BE2C (cell line): ENCODE results near the gene DGAT2.

Experiments
- DNase-seq: peaks from one replicate; pipeline ENCODE4 v3.0.0-alpha.2; 2020
- H3K27me3 ChIP-seq: fragments of 250-450 bp; sonication (Bioruptor Pico); 2 replicates; pipeline ENCODE4 v1.5.1; 2020; ENCODE audit warnings: mild to moderate bottlenecking
- H3K36me3 ChIP-seq: fragments of 250-450 bp; sonication (Bioruptor Pico); 2 replicates; pipeline ENCODE4 v1.5.1; 2020; ENCODE audit warnings: mild to moderate bottlenecking
- H3K4me1 ChIP-seq: fragments of 250-450 bp; sonication (Bioruptor Pico); 2 replicates; pipeline ENCODE4 v1.5.1; 2020
- H3K4me3 ChIP-seq: 2 replicates; pipeline ENCODE4 v1.5.1; 2011; ENCODE audit warnings: low read depth, low read length
- H3K9me3 ChIP-seq: fragments of 250-450 bp; sonication (Bioruptor Pico); 2 replicates; pipeline ENCODE4 v1.5.1; 2020
- CTCF ChIP-seq: IDR thresholded peaks from 2 replicates; pipeline ENCODE4 v1.5.1; 2012; ENCODE audit warnings: mild to moderate bottlenecking, low read depth, low read length

Gene DGAT2

GRCh38 chr11:75781296-75781695 lies 12.7 kb downstream of the DGAT2 start:
- DNase-seq, result no peak
- no peaks in the 10 kb centered on the region for H3K9me3 ChIP-seq
- TF ChIP-seq CTCF, result no peak
- H3K27me3 ChIP-seq, result no peaks in the 10 kb centered on the region
- no peaks in the 10 kb centered on the region for H3K4me1 ChIP-seq
- no peaks in the 10 kb centered on the region for H3K36me3 ChIP-seq
- H3K4me3 ChIP-seq, result no peak overlapping the region

DNA sequence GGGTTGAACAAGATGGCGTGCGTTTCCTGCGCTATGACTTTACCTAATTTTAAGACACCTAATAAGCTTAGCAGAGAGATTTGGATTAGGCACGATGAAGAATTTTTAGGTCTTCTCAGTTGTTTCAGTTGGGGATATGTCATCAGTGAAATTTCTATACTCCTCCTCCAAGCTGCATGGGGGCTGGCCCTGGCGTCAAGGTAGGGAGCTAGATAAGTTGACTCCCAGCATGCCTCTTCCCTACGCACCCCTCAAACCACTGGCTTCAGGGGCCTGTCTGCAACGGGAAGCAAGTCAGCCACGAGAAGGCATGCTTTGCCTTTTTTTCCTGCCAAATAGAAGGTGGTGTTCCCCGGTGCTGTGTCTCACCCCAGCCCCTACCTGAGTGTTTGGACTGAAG lies 13.3 kb downstream of the DGAT2 start:
- Histone ChIP-seq H3K27me3 (no peaks in the 10 kb centered on the region), H3K4me1 (no peaks in the 10 kb centered on the region), H3K36me3 (no peaks in the 10 kb centered on the region), H3K4me3 (no peak overlapping the region), H3K9me3 (no peaks in the 10 kb centered on the region)
- no peak for DNase-seq
- TF ChIP-seq CTCF, result no peak

GRCh38 chr11:75782540-75783263 lies 14.1 kb downstream of the DGAT2 start:
- Histone ChIP-seq H3K36me3 (no peaks in the 10 kb centered on the region), H3K4me1 (no peaks in the 10 kb centered on the region), H3K9me3 (no peaks in the 10 kb centered on the region), H3K27me3 (no peaks in the 10 kb centered on the region), H3K4me3 (no peak overlapping the region)
- no peak for TF ChIP-seq CTCF
- no peak for DNase-seq

GRCh38 chr11:75783416-75784084 lies 15.0 kb downstream of the DGAT2 start:
- H3K36me3 ChIP-seq, result no peaks in the 10 kb centered on the region
- no peak for TF ChIP-seq CTCF
- DNase-seq, result no peak
- H3K4me1 ChIP-seq, result no peaks in the 10 kb centered on the region
- no peak overlapping the region for H3K4me3 ChIP-seq
- no peaks in the 10 kb centered on the region for H3K9me3 ChIP-seq
- H3K27me3 ChIP-seq, result no peaks in the 10 kb centered on the region

- Histone ChIP-seq H3K27me3 (no peaks in the 10 kb centered on the region), H3K9me3 (no peaks in the 10 kb centered on the region), H3K4me3 (no peak overlapping the region), H3K4me1 (no peaks in the 10 kb centered on the region), H3K36me3 (no peaks in the 10 kb centered on the region)
- DNase-seq, result no peak
- no peak for TF ChIP-seq CTCF
These were observed 15.5 kb downstream of the DGAT2 start for GRCh38 chr11:75784085-75784478.

DNA sequence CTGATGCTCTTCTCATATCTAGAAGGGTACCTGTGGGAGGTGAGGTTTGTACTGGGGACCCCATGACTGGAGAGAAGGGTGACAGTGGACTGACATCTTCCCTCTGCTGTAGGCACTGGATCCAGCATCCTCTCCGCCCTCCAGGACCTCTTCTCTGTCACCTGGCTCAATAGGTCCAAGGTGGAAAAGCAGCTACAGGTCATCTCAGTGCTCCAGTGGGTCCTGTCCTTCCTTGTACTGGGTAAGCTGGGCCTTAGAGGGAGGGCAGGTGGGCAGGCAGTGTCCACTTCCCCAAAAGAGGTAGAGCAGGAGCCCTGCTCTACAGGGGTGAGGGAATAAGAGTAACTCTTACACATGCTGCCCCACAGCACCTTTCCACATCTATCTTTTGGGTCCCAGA lies 15.9 kb downstream of the DGAT2 start:
- no peak for TF ChIP-seq CTCF
- no peak for DNase-seq
- Histone ChIP-seq H3K4me1 (no peaks in the 10 kb centered on the region), H3K9me3 (no peaks in the 10 kb centered on the region), H3K4me3 (no peak overlapping the region), H3K27me3 (no peaks in the 10 kb centered on the region), H3K36me3 (no peaks in the 10 kb centered on the region)
